Measurements from ENCODE around the gene FAM210B.
A peak's percentile ranks its signal among the peaks of the same experiment; 100 is the strongest.

The FAM210B gene

GRCh38 chr20:56393653-56394052 is 34.9 kb downstream of the FAM210B start:
- DNase-seq (ENCODE audit: low read depth in 1 of 2, low spot score in 1 of 2), result no peak
- H3K4me3 ChIP-seq (replicated peaks; ENCODE audit: insufficient read depth, low read length), result peak overlapping the region; percentile 90
- no peaks in the 10 kb centered on the region for H3K27me3 ChIP-seq (ENCODE audit: insufficient read depth, poor library complexity, severe bottlenecking)
- TF ChIP-seq SPI1 (IDR thresholded peaks at IDR 0.05; ENCODE audit: borderline replicate concordance, low read depth), result no peak
- TF ChIP-seq CTCF (IDR thresholded peaks at IDR 0.05; ENCODE audit: insufficient read depth, low read length), result no peak
- no peak for TF ChIP-seq POLR2AphosphoS5 (IDR thresholded peaks at IDR 0.05; ENCODE audit: low read depth)
- no peak for TF ChIP-seq GABPA (IDR thresholded peaks at IDR 0.05; ENCODE audit: low read depth)
- no peak for TF ChIP-seq REST (IDR thresholded peaks at IDR 0.05; ENCODE audit: insufficient replicate concordance, low read depth)
- H3K27ac ChIP-seq (replicated peaks), result peak overlapping the region; percentile 93

GRCh38 chr20:56395166-56395565 is 36.4 kb downstream of the FAM210B start:
- no peak for DNase-seq (ENCODE audit: low read depth in 1 of 2, low spot score in 1 of 2)
- TF ChIP-seq REST (IDR thresholded peaks at IDR 0.05; ENCODE audit: insufficient replicate concordance, low read depth), result no peak
- TF ChIP-seq POLR2AphosphoS5 (IDR thresholded peaks at IDR 0.05; ENCODE audit: low read depth), result no peak
- TF ChIP-seq GABPA (IDR thresholded peaks at IDR 0.05; ENCODE audit: low read depth), result no peak
- no peak for TF ChIP-seq SPI1 (IDR thresholded peaks at IDR 0.05; ENCODE audit: borderline replicate concordance, low read depth)
- no peak for TF ChIP-seq CTCF (IDR thresholded peaks at IDR 0.05; ENCODE audit: insufficient read depth, low read length)
- no peak overlapping the region for H3K27ac ChIP-seq (replicated peaks)
- H3K27me3 ChIP-seq (ENCODE audit: insufficient read depth, poor library complexity, severe bottlenecking), result no peaks in the 10 kb centered on the region
- no peak overlapping the region for H3K4me3 ChIP-seq (replicated peaks; ENCODE audit: insufficient read depth, low read length)

GRCh38 chr20:56400001-56400640 is 41.3 kb downstream of the FAM210B start:
- peak in 1 of 2 experiments; percentile 68 for DNase-seq (ENCODE audit: low read depth in 1 of 2, low spot score in 1 of 2)
- no peak for TF ChIP-seq POLR2AphosphoS5 (IDR thresholded peaks at IDR 0.05; ENCODE audit: low read depth)
- no peak for TF ChIP-seq SPI1 (IDR thresholded peaks at IDR 0.05; ENCODE audit: borderline replicate concordance, low read depth)
- TF ChIP-seq REST (IDR thresholded peaks at IDR 0.05; ENCODE audit: insufficient replicate concordance, low read depth), result no peak
- TF ChIP-seq CTCF (IDR thresholded peaks at IDR 0.05; ENCODE audit: insufficient read depth, low read length), result peak; percentile 90
- no peak for TF ChIP-seq GABPA (IDR thresholded peaks at IDR 0.05; ENCODE audit: low read depth)
- no peak overlapping the region for H3K27ac ChIP-seq (replicated peaks)
- H3K27me3 ChIP-seq (ENCODE audit: insufficient read depth, poor library complexity, severe bottlenecking), result no peaks in the 10 kb centered on the region
- no peak overlapping the region for H3K4me3 ChIP-seq (replicated peaks; ENCODE audit: insufficient read depth, low read length)
